GM15510 (cell line): Measurements from ENCODE around the gene ZNF503.

Experiments used
- POLR2A ChIP-seq: IDR thresholded peaks from 3 replicates; pipeline ENCODE4 v1.6.1; 2011; ENCODE audit warnings: borderline replicate concordance; ENCODE audit not compliant: insufficient read length; ENCODE audit errors: extremely low read depth

ZNF503 gene

DNA sequence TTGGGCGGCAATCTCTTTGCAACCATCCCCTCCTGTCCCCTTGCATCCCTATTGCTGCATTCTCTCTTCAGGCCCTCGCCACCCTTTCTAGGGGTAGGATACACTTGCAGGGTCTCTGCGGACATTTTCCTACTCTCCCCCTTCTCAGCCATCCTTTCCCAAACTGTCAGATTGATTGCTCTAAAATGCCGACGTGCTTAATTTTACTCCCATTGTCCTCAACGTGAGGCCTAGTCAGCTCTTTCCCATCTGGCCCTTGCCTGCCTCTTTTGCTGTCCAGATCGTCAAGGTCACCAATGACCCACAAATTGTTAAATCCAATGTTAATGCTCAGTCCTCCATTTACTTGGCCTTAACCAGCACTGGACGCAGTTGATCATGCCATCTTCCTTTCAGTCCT lies 17.1 kb upstream of the ZNF503 start:
- TF ChIP-seq POLR2A: no peak

GRCh38 chr10:75418293-75418692 lies 16.7 kb upstream of the ZNF503 start:
- TF ChIP-seq POLR2A: no peak

DNA sequence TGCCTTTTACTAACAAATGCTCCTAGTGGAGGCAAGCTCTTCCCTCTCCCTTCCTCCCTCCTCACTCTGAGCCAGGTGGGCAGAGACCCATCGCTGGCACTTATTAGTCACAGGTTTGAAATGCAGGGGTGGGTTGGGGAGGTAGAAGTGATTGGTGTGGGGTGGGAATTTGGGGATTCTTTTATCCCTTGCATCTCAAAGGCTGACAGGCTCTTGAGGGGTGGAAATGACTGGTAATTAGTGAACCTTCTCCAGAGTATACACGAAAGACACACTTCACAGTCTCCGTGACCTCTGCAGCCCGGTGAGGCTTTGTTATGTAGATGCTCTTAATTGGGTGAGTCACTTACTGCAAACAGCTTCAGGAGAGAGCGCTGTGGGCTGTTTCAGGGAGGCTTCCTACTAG lies 16.0 kb upstream of the ZNF503 start:
- no peak for TF ChIP-seq POLR2A

GRCh38 chr10:75414527-75414926 lies 13.0 kb upstream of the ZNF503 start:
- no peak for TF ChIP-seq POLR2A

- no peak for TF ChIP-seq POLR2A
Measured at GRCh38 chr10:75410132-75411005, 8.8 kb upstream of the ZNF503 start.

DNA sequence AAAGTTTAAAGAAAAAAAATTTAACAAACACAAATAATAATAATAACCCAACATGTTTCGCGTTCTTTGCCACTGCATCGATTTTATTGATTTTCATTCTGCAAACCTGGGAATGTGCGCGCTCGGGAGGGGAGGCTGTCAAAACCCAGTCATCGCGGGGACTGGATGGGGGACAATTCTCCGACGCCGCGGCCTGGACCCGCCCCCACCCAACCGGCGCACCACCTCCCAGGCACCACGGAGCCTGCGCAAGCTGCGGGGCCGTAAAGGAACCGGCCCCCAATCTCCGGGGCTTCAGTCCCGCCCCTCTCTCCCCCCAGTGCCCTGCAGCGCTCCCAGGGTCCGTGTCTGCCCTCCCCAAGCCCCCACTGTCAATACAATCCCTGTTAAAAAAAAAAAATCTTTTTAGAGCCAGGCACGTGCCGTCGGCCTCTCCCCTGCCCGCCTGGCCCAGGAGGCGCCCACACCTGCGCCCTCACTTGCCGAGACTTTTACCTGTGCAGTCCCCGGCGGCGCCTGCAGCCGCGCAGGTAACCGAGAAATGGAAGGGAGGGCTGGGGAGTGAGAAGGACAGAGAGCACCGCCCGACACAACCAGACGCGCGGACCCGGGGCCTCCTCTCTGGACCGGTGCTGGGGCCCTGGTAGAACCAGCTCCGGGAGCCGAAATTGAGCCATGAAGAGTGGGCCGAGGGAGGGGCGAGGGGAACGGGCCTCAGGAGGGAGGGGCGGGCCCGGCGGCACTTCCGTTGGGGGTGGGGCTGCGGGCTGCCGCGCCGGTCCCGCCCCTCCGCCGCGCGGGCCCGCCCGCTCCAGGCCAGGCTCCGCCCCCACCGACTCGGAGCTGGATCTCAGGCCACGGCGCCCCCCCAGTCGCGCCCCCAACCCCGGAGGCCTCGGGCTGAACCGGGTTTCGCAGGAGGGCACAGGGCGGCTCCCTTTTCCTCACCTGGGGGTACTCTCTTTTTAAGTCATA lies 7.6 kb upstream of the ZNF503 start:
- TF ChIP-seq POLR2A: no peak

GRCh38 chr10:75408509-75408875 lies 6.9 kb upstream of the ZNF503 start:
- TF ChIP-seq POLR2A: no peak

DNA sequence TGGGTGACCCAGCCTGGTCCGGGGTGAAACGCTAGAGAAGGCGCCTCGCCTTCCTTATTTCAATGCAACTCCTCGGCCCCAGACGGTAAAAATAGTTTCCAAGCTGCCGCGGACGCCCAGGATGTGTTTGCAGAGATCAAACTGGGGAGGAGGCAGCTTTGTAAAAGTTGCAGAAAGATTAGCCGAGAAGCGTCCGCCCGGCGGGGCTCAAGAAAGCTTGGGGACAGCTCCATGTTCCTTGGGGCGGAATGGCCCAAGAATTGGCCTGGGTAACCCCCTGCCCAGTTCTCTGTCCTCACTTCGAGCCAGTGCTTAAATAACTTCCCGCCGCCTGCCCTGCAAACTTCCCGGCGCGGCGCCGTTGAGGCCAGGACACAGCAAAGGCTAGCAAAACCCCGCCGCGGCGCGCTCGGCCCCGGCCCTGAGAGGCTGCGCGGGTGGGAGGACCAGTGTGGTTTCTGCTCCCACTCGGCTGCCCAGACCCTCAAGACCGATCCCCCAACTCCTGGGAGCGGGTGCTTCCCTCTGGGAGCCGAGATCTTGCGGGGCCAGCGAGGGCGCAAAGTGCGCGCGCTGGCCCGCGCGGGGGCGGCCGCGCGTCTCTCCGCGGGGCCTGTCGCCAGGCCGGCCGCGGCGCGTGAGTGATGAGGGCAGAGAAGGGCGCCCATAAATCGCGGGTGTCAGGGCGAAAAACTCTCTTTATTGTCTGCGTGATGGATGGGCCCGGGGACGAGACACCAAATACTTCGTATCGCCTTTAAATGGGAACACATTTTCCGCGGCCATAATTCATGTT lies 6.3 kb upstream of the ZNF503 start:
- no peak for TF ChIP-seq POLR2A

GRCh38 chr10:75407224-75407712 lies 5.7 kb upstream of the ZNF503 start:
- no peak for TF ChIP-seq POLR2A

DNA sequence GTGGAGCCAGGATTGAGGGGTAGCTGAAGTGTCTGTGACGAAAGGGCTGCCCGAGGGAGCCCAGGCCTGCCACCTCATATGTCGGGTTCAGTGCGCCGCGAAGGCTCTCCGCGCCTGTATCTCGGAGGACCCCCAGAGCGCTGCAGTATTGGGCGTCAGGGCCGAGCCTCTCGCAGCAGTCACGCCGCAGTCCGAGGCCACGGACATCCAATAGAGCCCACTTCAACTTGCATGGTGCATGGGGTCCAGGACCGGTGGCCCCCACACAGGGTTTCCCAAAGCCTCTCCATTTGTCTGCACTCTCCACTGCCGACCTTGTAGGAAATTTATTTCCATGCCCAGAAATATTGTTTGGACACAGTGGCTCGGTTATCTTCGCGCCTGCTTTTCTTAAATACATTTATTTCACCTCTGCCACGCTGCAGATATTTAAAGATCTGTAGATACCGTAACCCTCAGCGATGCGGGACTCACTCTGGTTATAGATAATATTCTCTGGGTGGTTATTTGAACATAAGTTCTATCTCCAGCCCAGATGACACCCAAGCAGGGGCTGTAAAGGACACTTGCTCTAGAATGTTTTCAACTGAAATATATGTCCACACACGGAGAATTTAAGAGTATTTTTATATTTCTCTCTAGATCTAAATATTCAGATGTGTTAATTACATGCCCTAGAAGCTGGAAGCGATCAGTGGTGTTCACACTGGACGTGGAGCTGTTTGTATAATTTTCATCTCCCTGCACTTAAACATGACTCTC lies 5.1 kb upstream of the ZNF503 start:
- TF ChIP-seq POLR2A: no peak

DNA sequence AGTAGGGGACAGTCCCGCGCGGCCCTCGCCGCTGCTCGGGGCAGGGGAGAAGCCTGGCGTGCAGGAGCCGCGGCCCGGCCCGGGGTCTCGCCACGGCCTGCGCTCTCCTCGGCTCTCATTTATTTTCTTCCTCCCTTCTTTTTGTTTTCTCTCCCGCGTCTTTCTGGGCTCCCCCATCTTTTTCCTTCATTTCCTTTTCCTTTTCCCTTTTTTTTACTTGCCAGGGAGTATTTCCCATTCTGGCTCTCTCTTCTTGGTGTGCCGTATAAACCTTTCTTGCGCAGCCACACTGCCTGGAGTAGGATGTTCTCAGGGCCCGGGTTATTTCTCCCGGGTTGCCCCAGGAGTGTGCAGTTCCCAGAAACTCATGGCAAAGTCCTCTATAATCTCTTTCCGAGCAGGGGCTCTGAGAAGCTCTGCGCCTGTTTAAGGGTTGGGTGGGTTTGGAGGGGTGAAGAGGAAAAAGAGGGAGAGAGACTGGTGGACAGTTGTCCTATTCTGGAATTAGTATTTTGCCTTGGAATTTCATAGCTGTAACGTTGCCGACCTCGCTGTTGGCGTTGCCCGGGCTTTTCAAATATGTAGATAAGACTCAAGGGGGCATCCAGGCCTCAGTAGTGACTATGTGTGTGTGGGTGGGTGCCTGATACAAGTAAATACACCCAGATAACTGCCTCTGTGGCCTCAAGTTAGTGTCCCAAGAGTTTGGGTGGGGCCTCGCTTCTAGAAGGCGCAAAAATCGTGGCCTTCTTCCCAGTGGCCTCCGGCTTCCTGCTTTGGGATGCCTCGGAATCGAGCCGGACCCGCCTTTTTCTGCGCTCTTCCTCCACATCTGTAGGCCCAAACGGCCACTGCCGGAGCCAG lies 4.3 kb upstream of the ZNF503 start:
- TF ChIP-seq POLR2A: no peak

DNA sequence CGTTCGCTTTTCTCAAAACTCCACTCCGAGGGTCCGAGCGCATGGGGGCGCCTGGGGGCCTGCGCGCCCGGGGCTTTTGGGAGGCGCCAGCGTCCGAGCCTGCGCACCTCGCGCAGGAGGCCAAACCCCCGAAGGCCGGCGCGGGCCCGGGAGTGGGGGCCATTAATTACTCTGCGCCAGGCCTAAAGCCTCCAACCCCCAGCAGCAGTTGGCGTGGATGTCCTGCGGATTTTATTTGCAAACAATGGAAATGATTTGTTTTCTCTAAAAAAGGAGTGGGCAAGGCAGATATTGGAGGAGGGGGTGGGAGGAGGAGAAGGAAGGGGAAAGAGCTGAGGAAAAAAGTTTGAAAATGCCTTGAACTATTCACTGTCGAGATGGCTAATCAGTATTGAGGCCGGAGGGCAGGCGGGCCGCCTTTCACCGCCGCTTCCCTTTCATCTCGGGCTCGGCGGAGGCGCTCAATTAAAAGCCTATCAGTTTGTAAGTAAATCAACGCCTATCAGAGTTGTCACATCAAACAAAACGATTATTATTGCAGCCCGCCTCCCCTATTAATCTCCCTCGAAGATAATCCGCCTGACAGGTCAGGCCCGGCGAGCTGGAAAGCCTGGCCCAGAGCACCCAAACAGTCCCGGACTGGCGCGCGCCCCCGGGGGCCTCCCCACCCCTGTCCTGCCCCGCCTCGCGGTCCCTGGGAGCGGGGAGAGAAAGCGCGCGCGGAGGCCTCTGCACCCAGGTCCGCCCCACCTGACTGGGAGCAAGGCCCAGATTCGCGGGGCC lies 3.4 kb upstream of the ZNF503 start:
- no peak for TF ChIP-seq POLR2A
